ENCODE data around the gene HSPA4L.

Gene HSPA4L

DNA sequence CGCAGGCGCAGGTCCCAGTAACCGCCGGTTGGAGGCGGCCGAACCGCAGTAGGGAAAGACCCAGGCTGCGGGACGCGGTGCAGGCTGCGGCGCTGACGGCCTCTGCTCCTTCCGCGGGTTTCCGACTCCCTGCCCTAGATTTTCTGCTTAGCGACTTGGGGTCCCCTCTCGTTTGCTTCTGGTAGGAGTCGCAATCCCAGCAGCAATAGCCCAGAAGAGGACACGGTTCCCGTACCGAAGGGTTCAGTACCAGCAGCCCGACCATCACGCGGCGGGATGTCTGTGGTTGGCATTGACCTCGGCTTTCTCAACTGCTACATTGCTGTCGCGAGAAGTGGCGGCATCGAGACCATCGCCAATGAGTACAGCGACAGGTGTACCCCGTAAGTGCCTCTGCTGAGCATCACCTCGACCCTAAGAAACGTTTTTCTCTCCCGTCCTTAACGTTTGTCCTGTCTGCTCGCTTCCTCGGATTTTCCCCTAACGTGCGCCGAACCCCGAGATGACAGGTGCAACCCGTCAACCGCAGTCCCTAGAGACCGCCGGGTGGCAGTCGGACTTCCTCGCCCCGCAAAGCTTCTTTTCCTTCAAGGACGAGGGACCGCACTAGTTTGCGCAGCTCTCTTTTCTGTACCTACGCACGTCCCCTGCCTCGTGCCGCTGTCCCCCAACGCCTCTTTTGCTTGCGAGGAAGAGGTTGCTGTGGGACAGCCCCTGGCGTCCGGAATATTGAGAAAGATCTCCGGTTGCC, at the start of gene HSPA4L:
Gene HSPA4L, plus strand, starts transcription at position 48 of the 751 bp plus-strand sequence. Its CDS starts 229 bp downstream, at position 277.
- DNase-seq, result peak; percentile 47

DNA sequence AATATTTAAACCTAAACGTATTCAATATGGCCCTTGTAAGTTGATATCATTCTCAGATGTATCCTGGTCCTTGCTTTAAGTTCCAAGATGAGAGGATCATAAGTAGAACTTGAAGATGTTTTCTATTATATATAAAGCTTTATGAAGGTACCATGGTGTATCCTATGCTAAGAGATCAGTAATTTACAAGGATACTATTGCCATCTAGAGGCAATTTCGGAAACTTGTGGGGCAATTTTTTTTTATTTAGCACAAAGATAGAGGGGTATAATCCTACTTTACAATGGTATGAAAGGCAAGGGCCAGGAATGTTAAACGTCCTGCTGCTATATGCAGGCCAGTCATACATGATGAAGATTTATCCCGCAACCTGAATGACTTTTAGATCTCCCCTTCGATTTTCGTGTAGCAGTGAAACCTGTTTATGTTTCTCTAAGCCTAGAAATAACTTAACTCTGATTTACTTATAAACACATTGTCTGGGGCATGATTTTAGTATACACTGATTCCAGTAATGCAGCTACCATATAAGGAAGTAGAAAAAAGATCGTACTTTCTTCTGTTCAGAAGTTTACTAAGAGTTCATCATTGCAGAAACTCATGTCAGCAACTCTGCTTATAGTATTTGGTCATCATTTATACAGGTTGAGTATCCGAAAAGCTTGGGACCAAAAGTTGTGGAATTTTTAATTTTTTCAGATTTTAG, 49.3 kb upstream of the HSPA4L start:
- DNase-seq, result peak; percentile 55

GRCh38 chr4:127734976-127735375, 47.1 kb upstream of the HSPA4L start:
- no peak for DNase-seq

DNA sequence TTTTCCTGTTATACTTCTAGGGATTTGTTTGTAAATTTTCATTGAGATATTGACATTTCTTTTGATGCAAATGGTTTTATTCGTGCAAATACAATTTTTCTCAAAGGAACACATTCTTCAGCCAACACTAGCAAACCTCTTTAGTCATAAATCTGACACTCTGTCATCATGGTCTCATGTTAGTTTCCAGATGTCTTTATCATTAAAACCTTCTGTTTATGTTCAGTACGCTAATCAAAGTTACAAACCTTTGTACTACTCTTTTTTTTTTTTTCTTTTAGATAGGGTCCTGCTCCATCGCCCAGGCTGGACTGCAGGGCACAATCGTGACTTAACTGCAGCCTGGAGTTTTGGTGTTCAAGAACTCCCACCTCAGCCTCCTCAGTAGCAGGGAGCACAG, 44.8 kb upstream of the HSPA4L start:
- DNase-seq, result no peak

GRCh38 chr4:127741247-127741646, 40.9 kb upstream of the HSPA4L start:
- DNase-seq, result no peak

GRCh38 chr4:127747883-127748282, 34.2 kb upstream of the HSPA4L start:
- no peak for DNase-seq

- DNase-seq, result no peak
These were observed 33.2 kb upstream of the HSPA4L start for GRCh38 chr4:127748957-127749356.

DNA sequence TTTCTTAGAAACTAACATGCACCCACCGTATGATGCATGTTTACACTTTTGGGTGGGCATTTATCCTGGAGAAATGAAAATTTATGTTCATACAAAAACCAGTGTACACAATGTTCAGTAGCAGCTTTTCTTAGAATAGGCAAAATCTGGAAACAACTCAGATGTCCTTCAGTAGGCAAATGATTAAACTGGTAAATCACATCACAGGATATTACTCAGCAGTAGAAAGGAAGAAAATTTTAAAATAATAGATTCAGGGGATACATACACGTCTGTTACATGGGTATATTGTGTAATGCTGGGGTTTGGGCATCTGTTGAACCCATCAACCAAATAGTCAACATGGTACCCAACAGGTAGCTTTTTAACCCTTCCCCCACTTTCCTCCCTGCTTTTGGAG, 25.2 kb upstream of the HSPA4L start:
- no peak for DNase-seq

DNA sequence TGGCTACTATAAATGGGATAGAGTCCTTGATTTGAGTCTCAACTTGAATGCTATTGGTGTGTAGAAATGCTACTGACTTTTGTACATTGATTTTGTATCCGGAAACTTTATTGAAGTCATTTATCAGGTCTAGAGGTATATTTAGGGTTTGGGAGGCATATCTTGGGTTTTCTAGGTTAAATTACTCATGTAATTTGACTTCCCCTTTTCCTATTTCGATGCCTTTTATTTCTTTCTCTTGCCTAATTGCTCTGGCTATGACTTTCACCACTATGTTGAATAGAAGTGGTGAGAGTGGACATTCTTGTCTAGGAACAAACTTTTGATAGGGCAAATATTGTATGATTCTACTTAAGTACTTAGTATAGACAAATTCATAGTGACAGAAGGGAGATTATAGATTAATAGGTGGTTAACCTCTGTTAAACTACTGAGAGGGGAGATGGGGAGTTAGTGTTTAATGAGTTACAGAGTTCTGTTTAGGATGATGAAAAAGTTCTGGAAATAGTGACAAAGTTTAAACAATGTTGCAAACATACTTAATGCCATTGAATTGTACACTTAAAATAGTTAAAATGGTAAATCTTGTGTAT, 22.8 kb upstream of the HSPA4L start:
- no peak for DNase-seq

DNA sequence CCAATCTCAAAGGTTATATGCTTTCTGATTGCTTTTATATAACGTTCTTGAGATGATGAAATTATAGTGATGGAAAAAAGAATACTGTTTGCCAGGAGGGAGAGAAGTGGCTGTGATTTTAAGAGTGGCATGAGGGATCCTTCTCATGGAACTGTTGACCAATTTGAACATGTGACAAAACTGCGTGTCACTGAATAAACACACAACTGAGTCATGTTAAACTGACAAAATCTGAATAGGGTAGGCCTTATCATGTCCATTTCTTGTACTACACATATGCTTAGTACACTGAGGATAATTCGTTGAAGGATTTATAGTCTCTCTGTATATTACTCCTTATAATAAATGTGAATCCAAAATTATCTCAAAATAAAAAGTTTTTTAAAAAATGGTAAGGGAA, 22.2 kb upstream of the HSPA4L start:
- no peak for DNase-seq

DNA sequence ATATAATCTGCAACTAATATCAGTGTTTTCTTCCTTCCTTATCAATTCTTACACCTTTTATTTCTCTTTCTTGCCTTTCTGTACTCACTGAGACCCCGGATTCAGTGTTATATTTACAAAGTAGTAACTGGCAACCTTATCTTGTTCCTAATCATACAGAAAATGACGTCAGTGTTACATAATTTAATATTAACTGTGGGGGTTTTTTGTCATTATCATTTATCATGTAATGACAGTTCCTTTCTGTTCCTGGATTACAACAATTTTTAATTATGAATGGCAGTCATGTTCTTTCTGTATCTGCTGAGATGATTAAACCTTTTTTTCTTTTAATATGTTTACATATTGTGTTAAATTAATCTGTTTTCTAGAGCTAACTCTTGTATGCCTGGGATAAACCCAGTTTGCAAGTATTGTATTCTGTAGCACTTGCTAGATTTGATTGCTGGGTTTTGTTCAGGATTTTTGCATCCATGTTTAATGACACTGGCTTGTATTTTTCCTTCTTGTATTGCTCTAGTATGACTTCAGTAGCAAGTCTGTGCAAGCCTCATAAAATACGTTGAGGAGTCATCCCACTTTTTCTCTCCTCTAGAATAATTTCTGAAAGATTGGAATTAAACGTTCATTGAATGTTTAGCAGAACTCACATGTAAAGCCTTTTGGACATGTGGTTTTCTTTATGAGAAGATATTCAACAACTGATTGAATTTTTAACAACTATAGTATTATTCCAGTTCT, 10.4 kb upstream of the HSPA4L start:
- DNase-seq, result no peak

DNA sequence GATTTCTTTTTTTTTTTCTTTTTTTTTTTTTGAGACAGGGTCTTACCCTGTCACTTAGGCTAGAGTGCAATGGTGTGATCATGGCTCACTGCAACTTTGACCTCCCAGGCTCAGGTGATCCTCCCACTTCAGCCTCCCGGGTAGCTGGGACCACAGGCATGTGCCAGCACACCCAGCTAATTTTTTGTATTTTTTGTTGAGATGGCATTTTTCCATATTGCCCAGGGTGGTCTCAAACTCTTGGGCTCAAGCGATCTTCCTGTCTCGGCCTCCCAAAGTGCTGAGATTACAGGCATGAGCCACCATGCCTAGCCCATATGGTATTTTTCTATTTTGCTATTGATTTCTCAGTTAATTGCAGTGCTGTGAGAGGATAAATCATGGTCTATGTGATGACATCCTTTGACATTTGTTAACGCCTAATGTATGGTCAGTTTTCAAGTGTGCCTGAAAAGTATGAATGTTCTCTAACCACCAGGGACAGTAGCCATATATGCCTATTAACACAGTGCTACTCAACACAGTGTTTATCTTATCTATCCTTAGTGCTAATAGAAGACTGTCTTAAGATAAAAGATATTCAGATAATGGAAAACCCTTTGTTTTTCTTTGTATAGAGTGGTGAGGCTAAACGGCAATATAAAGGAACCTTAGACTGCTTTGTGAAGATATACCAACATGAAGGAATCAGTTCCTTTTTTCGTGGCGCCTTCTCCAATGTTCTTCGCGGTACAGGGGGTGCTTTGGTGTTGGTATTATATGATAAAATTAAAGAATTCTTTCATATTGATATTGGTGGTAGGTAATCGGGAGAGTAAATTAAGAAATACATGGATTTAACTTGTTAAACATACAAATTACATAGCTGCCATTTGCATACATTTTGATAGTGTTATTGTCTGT, 9.1 kb upstream of the HSPA4L start:
- DNase-seq, result no peak

DNA sequence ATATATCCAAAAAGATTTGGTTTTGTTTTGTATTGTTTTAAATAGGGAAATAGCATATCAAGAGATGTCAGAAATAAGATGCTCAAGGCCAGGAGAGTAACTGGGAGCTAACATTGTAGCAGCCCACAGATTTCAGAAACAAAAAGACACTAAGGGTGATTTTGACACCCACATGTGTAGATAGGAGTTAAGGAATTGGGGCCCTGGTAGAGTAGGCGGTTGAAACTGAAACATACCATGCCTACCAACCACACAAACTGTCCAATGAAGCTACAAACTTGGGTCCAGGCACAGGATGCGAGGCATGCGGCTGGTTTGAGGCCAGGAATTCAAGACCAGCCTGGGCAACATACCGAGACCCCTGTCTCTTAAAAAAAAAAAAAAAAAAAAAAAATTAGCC, 6.3 kb upstream of the HSPA4L start:
- DNase-seq, result no peak

- no peak for DNase-seq
These were observed 5.5 kb upstream of the HSPA4L start for GRCh38 chr4:127776620-127777019.

GRCh38 chr4:127777487-127777886, 4.6 kb upstream of the HSPA4L start:
- no peak for DNase-seq

DNA sequence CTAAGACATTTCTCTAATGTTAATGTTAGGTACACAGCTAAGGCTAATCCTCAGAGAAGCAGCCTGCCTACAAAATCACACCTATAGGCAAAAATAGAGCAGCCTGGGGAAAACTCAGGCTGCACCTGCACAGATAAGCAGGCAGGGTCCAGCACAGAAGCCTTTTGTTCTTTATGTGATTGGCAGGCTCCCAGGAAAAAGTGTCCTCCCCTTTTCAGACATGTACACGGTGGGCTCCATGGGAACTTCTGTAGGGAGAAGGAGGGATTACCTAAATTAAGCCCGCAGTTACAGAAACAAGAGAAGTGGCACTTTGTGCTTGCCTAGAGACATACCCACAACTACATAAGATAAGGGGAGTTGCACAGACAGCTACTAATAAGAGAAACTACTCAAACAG, 4.0 kb upstream of the HSPA4L start:
- DNase-seq, result no peak

GRCh38 chr4:127780598-127780997, 1.5 kb upstream of the HSPA4L start:
- no peak for DNase-seq

DNA sequence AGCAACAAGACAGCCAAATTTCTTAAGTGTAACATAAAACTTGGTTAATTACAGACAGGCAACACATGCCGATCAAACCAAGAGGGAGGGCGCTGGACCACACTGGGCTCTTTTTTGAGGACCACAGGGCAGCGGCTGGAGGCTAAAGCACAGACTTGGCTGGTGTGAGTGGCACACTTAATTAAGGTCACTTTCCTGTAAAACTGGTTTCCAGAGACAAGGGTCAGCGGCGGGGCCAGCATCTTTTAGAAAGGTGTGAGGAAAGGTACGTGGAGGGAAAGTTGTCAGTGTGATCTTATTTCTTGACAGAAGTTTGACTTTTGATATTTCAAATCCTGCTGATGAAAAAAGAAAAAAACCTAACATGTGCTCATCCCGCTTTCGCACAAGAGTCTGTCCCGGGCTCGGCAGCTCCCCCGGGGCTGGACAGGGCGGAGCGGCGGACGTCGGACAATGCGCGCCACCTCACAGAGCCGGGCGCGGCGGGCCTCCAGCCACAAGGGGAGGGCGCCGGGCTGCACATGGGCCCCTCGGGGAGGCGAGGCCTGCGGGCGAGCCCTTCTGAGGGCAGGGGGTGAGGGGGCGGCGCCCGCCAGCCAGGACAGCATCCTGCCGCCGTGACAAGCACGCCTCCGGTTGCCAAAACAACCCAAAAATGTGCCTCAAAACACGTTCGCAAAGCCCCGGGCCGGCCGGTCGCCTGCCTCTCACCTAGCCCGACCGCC, 660 bp upstream of the HSPA4L start:
- no peak for DNase-seq

DNA sequence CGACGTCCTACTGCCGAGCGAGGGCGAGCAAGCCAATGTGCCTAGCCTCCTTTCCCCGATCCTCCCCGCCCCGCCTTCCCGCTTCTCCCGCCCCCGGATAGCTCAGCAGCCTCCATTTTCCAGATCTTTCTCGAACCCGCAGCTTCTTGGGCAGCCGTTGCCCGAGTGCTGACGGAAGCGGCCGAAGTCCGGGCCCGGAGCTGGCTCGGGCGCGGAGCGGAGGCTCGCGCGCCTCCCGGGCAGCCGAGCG, 172 bp upstream of the HSPA4L start:
- peak; percentile 63 for DNase-seq

DNA sequence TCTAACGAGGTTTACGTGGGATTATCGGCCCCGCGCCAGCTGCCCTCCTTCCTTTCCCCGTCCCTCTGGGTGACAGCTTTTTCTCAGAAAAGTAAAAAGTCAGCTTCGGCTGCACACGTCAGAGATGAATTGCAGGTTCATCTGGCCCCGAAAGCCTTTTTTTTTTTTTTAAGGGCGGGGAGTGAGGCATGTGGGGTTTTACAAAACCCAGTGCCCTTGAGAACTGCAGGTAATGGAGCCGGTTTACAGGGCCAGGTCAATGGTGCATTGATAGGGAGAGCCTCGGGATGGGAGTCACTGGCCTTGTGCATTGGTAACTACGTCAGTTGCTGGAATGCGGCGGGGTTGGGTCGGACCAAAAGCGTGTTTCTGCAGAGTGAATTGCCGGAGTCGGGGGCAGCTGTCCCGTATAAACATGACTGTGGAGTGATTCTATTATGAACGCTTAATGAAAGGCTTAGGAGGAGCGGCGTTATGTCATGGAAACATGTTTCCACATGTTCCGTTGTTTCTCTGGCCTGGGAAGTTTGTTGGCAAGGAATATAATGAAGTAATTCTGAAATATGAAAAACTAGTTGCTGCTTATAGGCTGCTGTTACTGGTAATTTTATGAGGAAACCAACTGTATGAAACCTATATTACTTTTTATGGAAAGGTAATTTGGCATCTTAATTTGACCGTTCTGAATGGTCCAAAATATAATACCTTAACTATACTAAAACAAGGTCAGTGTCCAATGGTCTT, 1.1 kb downstream of the HSPA4L start:
- peak; percentile 12 for DNase-seq

All from NCI-H1694 treated with DMSO at 0.1 percent for 48 hours (cell line).